ENCODE results near the gene USP40.

DNA sequence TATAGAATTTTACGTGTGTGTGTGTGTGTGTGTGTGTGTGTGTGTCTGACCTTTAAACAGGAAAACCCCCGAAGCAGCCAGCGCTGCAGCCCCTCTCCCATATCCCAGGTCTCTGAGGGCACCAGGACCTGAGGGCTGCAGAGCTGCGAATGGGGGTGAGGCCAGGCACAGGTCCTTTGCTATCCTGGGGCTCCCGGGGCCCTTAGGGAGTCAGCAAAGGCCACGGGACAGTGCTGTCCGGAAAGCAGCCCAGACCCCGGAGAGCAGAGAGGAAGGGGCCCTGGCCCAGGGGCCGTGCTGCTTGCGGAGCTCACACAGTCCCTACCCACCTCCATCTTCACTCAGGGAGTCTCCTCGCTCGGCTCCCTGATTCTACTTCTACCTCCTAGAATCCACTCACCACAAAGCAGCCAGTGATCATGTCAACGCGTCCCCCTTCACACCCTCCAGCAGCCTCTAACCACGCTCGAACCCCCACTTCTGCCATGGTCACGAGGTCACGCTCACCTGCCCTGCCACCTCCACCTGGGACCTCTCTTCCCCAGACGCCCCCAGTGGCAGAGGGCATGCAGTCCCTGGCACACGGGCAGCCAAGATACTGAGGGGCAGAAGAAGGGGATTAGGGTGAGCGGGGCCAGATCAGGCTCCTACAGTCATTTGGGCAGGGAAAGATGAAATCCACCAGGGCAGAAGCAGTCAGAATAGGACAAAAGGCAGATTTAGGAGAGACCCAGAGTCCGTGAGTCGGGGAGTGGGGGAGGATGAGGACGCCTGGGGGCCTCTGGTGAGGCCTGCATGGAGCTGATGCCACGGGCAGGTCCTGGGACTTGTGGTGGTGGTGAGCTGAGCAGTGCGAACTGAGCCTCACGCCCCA, 86.7 kb downstream of the USP40 start:
- TF ChIP-seq, protein P1, sequence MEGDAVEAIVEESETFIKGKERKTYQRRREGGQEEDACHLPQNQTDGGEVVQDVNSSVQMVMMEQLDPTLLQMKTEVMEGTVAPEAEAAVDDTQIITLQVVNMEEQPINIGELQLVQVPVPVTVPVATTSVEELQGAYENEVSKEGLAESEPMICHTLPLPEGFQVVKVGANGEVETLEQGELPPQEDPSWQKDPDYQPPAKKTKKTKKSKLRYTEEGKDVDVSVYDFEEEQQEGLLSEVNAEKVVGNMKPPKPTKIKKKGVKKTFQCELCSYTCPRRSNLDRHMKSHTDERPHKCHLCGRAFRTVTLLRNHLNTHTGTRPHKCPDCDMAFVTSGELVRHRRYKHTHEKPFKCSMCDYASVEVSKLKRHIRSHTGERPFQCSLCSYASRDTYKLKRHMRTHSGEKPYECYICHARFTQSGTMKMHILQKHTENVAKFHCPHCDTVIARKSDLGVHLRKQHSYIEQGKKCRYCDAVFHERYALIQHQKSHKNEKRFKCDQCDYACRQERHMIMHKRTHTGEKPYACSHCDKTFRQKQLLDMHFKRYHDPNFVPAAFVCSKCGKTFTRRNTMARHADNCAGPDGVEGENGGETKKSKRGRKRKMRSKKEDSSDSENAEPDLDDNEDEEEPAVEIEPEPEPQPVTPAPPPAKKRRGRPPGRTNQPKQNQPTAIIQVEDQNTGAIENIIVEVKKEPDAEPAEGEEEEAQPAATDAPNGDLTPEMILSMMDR (IDR thresholded peaks at IDR 0.05): no peak
- TF ChIP-seq CREM (CRISPR knock-in tag; IDR thresholded peaks at IDR 0.05) (no peak), ZNF121 (CRISPR knock-in tag; IDR thresholded peaks at IDR 0.05) (no peak), ETV6 (CRISPR knock-in tag; IDR thresholded peaks at IDR 0.05) (no peak), ZNF219 (CRISPR knock-in tag; IDR thresholded peaks at IDR 0.05; ENCODE audit: borderline replicate concordance) (no peak), TEAD1 (CRISPR knock-in tag; IDR thresholded peaks at IDR 0.05) (no peak), FOXJ3 (CRISPR knock-in tag; IDR thresholded peaks at IDR 0.05; ENCODE audit: borderline replicate concordance) (no peak), FOXP1 (CRISPR knock-in tag; IDR thresholded peaks at IDR 0.05; ENCODE audit: borderline replicate concordance) (no peak)
- TF ChIP-seq, protein P2, sequence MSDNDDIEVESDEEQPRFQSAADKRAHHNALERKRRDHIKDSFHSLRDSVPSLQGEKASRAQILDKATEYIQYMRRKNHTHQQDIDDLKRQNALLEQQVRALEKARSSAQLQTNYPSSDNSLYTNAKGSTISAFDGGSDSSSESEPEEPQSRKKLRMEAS (CRISPR knock-in tag; IDR thresholded peaks at IDR 0.05): no peak
- TF ChIP-seq, protein P3, sequence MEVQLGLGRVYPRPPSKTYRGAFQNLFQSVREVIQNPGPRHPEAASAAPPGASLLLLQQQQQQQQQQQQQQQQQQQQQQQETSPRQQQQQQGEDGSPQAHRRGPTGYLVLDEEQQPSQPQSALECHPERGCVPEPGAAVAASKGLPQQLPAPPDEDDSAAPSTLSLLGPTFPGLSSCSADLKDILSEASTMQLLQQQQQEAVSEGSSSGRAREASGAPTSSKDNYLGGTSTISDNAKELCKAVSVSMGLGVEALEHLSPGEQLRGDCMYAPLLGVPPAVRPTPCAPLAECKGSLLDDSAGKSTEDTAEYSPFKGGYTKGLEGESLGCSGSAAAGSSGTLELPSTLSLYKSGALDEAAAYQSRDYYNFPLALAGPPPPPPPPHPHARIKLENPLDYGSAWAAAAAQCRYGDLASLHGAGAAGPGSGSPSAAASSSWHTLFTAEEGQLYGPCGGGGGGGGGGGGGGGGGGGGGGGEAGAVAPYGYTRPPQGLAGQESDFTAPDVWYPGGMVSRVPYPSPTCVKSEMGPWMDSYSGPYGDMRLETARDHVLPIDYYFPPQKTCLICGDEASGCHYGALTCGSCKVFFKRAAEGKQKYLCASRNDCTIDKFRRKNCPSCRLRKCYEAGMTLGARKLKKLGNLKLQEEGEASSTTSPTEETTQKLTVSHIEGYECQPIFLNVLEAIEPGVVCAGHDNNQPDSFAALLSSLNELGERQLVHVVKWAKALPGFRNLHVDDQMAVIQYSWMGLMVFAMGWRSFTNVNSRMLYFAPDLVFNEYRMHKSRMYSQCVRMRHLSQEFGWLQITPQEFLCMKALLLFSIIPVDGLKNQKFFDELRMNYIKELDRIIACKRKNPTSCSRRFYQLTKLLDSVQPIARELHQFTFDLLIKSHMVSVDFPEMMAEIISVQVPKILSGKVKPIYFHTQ (CRISPR knock-in tag; IDR thresholded peaks at IDR 0.05): no peak
- TF ChIP-seq, protein P4, sequence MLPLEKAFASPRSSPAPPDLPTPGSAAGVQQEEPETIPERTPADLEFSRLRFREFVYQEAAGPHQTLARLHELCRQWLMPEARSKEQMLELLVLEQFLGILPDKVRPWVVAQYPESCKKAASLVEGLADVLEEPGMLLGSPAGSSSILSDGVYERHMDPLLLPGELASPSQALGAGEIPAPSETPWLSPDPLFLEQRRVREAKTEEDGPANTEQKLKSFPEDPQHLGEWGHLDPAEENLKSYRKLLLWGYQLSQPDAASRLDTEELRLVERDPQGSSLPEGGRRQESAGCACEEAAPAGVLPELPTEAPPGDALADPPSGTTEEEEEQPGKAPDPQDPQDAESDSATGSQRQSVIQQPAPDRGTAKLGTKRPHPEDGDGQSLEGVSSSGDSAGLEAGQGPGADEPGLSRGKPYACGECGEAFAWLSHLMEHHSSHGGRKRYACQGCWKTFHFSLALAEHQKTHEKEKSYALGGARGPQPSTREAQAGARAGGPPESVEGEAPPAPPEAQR (CRISPR knock-in tag; IDR thresholded peaks at IDR 0.05): no peak
- TF ChIP-seq, protein P5, sequence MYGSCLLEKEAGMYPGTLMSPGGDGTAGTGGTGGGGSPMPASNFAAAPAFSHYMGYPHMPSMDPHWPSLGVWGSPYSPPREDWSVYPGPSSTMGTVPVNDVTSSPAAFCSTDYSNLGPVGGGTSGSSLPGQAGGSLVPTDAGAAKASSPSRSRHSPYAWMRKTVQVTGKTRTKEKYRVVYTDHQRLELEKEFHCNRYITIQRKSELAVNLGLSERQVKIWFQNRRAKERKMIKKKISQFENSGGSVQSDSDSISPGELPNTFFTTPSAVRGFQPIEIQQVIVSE (CRISPR knock-in tag; IDR thresholded peaks at IDR 0.05; ENCODE audit: borderline replicate concordance): no peak
- TF ChIP-seq, protein P6, sequence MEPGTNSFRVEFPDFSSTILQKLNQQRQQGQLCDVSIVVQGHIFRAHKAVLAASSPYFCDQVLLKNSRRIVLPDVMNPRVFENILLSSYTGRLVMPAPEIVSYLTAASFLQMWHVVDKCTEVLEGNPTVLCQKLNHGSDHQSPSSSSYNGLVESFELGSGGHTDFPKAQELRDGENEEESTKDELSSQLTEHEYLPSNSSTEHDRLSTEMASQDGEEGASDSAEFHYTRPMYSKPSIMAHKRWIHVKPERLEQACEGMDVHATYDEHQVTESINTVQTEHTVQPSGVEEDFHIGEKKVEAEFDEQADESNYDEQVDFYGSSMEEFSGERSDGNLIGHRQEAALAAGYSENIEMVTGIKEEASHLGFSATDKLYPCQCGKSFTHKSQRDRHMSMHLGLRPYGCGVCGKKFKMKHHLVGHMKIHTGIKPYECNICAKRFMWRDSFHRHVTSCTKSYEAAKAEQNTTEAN (CRISPR knock-in tag; IDR thresholded peaks at IDR 0.05): no peak
- TF ChIP-seq, protein P7, sequence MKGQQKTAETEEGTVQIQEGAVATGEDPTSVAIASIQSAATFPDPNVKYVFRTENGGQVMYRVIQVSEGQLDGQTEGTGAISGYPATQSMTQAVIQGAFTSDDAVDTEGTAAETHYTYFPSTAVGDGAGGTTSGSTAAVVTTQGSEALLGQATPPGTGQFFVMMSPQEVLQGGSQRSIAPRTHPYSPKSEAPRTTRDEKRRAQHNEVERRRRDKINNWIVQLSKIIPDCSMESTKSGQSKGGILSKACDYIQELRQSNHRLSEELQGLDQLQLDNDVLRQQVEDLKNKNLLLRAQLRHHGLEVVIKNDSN (CRISPR knock-in tag; IDR thresholded peaks at IDR 0.05): no peak
